HL-60 (cell line): ENCODE data around the gene ZBTB8B.
A peak's percentile ranks its signal among the peaks of the same experiment; 100 is the strongest.
"Not testable (repeated sequence)": the region's sequence is repeated elsewhere in the genome, so short reads cannot be mapped to it uniquely, and the experiment has no call there.

Experiments used
- DNase-seq, 2 experiments: peaks; one replicate each; pipeline ENCODE4 v3.0.0-alpha.2; 2010 to 2020; ENCODE audit warnings: low read depth in 1 of 2, low spot score in 1 of 2
- H3K27ac ChIP-seq: fragments of 250-450 bp; sonication (Bioruptor Pico); replicated peaks from 2 replicates; pipeline ENCODE4 v1.5.1; 2020; ENCODE audit warnings: mild to moderate bottlenecking, moderate library complexity
- H3K27me3 ChIP-seq: fragments of 250-450 bp; sonication (Bioruptor Pico); 2 replicates; pipeline ENCODE4 v1.5.1; 2021; ENCODE audit warnings: mild to moderate bottlenecking, moderate library complexity; ENCODE audit not compliant: insufficient read depth, poor library complexity, severe bottlenecking
- H3K4me3 ChIP-seq: replicated peaks from 2 replicates; pipeline ENCODE4 v1.5.1; 2011; ENCODE audit warnings: mild to moderate bottlenecking, control low read depth, low read length; ENCODE audit not compliant: insufficient read depth
- CTCF ChIP-seq: IDR thresholded peaks from one replicate; pipeline ENCODE4 v1.5.1; 2011; ENCODE audit warnings: low read length, control low read depth, inconsistent platforms; ENCODE audit not compliant: insufficient read depth
- GABPA ChIP-seq: IDR thresholded peaks from 2 replicates; pipeline ENCODE4 v1.6.1; 2012; ENCODE audit warnings: low read depth
- POLR2AphosphoS5 ChIP-seq: IDR thresholded peaks from 2 replicates; pipeline ENCODE4 v1.6.1; 2012; ENCODE audit warnings: low read depth
- REST ChIP-seq: IDR thresholded peaks from 2 replicates; pipeline ENCODE4 v1.6.1; 2012; ENCODE audit warnings: low read depth; ENCODE audit not compliant: insufficient replicate concordance
- SPI1 ChIP-seq: IDR thresholded peaks from 2 replicates; pipeline ENCODE4 v1.6.1; 2012; ENCODE audit warnings: low read depth, mild to moderate bottlenecking, borderline replicate concordance

The ZBTB8B gene

GRCh38 chr1:32447469-32448185 is 17.2 kb upstream of the ZBTB8B start:
- Histone ChIP-seq H3K27ac (no peak overlapping the region), H3K27me3 (peaks cover 6% of the 10 kb centered on the region), H3K4me3 (no peak overlapping the region)
- DNase-seq, result no peak
- TF ChIP-seq REST, result no peak
- no peak for TF ChIP-seq POLR2AphosphoS5
- no peak for TF ChIP-seq SPI1
- no peak for TF ChIP-seq CTCF
- no peak for TF ChIP-seq GABPA

GRCh38 chr1:32448186-32448772 is 16.6 kb upstream of the ZBTB8B start:
- H3K4me3 ChIP-seq, H3K27ac ChIP-seq, H3K27me3 ChIP-seq: not testable (repeated sequence)
- peak; percentile 64 for TF ChIP-seq CTCF
- DNase-seq, result peak; percentile 36 to 71

- no peak overlapping the region for H3K27ac ChIP-seq
- peak in 1 of 2 experiments; percentile 9 for DNase-seq
- TF ChIP-seq REST (no peak), POLR2AphosphoS5 (no peak), SPI1 (no peak), GABPA (no peak), CTCF (no peak)
Measured at GRCh38 chr1:32448773-32449456, 16.0 kb upstream of the ZBTB8B start.

GRCh38 chr1:32449457-32449831 is 15.4 kb upstream of the ZBTB8B start:
- not testable (repeated sequence) for DNase-seq, H3K4me3 ChIP-seq, H3K27ac ChIP-seq

More at GRCh38 chr1:32448773-32449456, 16.0 kb upstream of the ZBTB8B start:
- H3K27me3 ChIP-seq, result peaks cover 6% of the 10 kb centered on the region
- no peak overlapping the region for H3K4me3 ChIP-seq

More at GRCh38 chr1:32449457-32449831, 15.4 kb upstream of the ZBTB8B start:
- H3K27me3 ChIP-seq, result not testable (repeated sequence)
